ENCODE data around the gene JAK1.

DNA sequence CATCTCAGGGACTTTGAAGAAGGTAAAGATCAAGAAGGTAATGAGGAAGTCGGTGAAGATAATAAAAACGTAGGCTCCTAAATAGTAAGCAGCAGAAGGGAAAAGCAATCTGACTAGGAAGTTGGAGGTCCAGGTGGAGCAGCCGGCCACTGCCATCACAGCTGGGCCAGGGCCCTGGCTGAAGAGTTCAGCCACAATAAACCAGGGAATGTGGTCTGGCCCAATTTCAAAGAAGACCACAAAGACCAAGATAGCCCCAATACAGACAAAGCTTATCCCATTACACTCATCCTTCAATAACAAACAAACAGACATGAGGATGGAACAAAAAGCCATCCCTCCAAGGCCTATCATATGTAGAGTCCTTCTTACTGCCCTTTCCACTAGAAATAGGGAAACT is 18.4 kb upstream of the JAK1 start:
- TF ChIP-seq CTCF (conservative IDR thresholded peaks at IDR 0.05; ENCODE audit: low read depth, low read length), result no peak
- TF ChIP-seq EZH2phosphoT487 (IDR thresholded peaks at IDR 0.05; ENCODE audit: borderline replicate concordance, low read length), result no peak
- TF ChIP-seq EZH2 (IDR thresholded peaks at IDR 0.05; ENCODE audit: low read length, unreplicated experiment), result no peak

All from PC-3 (cell line).